GM18907 (cell line): Measurements from ENCODE around the gene STAT1.

Source experiments
- ATAC-seq: cut with Tn5 transposase; IDR thresholded peaks from one replicate; pipeline ENCODE4 v1.9.1; 2021; ENCODE audit warnings: mild to moderate bottlenecking, moderate library complexity; ENCODE audit not compliant: unreplicated experiment

Gene STAT1

DNA sequence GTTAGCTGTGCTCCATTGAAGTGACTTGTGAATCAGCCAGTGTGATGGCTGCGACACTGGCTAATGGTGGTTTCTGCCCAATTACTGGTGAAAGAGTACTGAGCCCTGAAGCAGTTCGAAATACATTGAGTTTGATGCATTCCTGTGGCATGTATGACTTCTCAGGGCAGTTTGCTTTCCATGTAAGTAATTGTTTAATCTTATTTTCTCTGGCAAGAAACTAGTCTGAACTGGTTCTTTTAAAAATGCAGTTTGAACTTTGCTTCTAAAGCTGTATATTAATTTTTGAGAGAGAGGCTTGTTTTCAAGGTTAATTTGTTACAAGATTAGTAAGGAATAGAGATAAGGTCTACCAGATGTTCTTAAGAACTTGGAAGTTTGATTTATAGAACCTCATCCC is 86.7 kb downstream of the STAT1 start:
- ATAC-seq, result no peak

DNA sequence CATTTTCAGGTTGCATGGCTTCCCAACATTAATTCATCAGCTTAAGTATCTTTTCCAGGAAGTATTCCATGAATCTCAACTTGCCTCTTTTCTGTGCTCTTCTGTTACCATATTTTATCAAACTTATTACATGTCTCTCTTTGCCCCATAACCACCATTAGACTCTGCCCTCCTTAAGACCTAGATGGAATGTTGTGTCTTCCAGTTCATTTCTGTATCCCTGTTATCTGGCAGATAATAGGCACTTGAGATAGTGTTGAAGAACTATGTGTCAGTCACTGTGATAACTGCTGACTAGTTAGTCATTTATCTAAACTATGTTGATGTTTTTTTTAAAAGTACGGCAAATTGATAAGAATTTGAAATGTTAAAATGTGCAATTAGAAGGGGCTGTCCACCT is 91.6 kb downstream of the STAT1 start:
- ATAC-seq, result no peak

DNA sequence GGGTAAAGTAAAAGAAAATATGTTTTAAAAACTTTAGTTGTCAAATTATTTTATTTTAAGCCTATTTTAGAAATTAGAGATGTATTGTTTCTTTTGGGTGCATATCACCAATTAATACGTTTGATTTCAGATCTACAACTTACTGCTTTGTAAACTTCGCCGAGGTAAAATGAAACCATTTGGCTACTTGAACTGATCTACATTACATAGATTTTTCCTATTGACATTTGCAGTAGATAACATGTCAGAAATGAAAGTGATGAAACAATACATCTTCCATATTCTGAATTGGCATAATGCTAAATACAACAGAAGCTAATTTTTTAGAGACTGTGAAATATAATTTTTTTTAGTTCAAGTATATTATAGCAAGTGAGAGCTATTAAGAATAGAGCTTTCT is 93.9 kb downstream of the STAT1 start:
- ATAC-seq, result no peak
